Activated CD8-positive, alpha-beta memory T cell treated with anti-CD3 and anti-CD28 coated beads, Interleukin-2, amount 50 U/mL, for 48 hours (primary cell): ENCODE measurements around the gene TRIO.

ENCODE experiments used
- DNase-seq: peaks from one replicate; pipeline ENCODE4 v3.0.0-alpha.2; 2020

TRIO gene

GRCh38 chr5:14402424-14402823, 259.3 kb downstream of the TRIO start:
- no peak for DNase-seq

GRCh38 chr5:14404780-14405179, 261.6 kb downstream of the TRIO start:
- DNase-seq: no peak

- DNase-seq: no peak
These were observed 262.1 kb downstream of the TRIO start for GRCh38 chr5:14405267-14405666.

- no peak for DNase-seq
These were observed 262.8 kb downstream of the TRIO start for GRCh38 chr5:14405706-14406553.

GRCh38 chr5:14406554-14406849, 263.4 kb downstream of the TRIO start:
- no peak for DNase-seq

GRCh38 chr5:14407051-14407450, 263.9 kb downstream of the TRIO start:
- no peak for DNase-seq

- DNase-seq: no peak
These were observed 264.6 kb downstream of the TRIO start for GRCh38 chr5:14407746-14408175.

- DNase-seq: no peak
These were observed 265.9 kb downstream of the TRIO start for GRCh38 chr5:14408969-14409586.

- no peak for DNase-seq
These were observed 266.9 kb downstream of the TRIO start for GRCh38 chr5:14410068-14410393.

- DNase-seq: no peak
These were observed 267.5 kb downstream of the TRIO start for GRCh38 chr5:14410394-14411201.

GRCh38 chr5:14411216-14411615, 268.1 kb downstream of the TRIO start:
- DNase-seq: no peak

GRCh38 chr5:14413331-14413750, 270.2 kb downstream of the TRIO start:
- no peak for DNase-seq

GRCh38 chr5:14414007-14414406, 270.9 kb downstream of the TRIO start:
- DNase-seq: no peak

- DNase-seq: no peak
These were observed 271.5 kb downstream of the TRIO start for GRCh38 chr5:14414656-14415023.

GRCh38 chr5:14415024-14415697, 272.0 kb downstream of the TRIO start:
- DNase-seq: peak; percentile 73

- DNase-seq: no peak
These were observed 272.5 kb downstream of the TRIO start for GRCh38 chr5:14415698-14416074.

- no peak for DNase-seq
These were observed 273.6 kb downstream of the TRIO start for GRCh38 chr5:14416621-14417275.

GRCh38 chr5:14417276-14417730, 274.2 kb downstream of the TRIO start:
- DNase-seq: no peak

GRCh38 chr5:14417792-14418765, 274.9 kb downstream of the TRIO start:
- no peak for DNase-seq

- DNase-seq: no peak
These were observed 276.5 kb downstream of the TRIO start for GRCh38 chr5:14419686-14420085.

- DNase-seq: no peak
These were observed 277.1 kb downstream of the TRIO start for GRCh38 chr5:14420101-14420811.
